ENCODE results near the gene CNTNAP2. TPM values are rescaled to one million over a fixed set of nuclear protein-coding genes. Genes with fewer than 3 reads are reported as not detected.

Gene CNTNAP2
- total RNA-seq, 1 experiment from 2014 or later, result 64.5 TPM

DNA sequence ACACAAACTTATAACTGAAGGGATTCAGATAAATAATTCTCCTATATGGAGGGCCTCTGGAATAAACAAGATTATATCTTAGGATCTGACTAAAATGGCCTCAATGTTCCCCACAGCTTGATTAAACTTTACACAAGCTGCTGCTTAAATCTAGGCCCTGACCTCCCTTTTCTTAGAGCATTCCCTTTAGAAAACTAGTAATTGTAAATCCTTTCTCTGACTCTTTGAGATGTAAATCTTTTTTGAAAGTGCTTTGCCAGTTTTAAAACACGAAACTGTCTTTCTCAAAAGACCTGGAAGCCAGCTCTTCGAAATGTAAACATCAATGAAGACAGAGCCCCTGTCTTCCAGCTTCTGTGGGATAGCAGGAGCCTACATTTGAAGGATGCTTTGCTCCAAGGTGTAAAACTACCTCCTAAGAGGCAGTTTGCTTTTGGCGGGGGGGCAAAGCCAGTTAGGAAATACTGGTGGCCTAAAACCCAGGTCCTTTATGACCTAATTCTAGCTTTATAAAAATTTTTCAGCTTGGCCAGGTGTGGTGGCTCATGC, 758.7 kb downstream of the CNTNAP2 start:
- Histone ChIP-seq H2AFZ (ENCODE audit: low read length) (no peak overlapping the region), H3T11ph (ENCODE audit: low read length) (no peak overlapping the region), H3K4me2 (ENCODE audit: insufficient read depth, insufficient read length, low read length) (no peak overlapping the region), H3K79me2 (ENCODE audit: insufficient read depth, low read length) (no peaks in the 10 kb centered on the region), H4K91ac (ENCODE audit: insufficient read length, low read depth, low read length) (no peak overlapping the region), H3K4me1 (ENCODE audit: insufficient read depth, low read length) (peaks cover 3% of the 10 kb centered on the region; the same call in 1 of the 2 replicates), H3K18ac (ENCODE audit: insufficient read length, low read depth, low read length) (no peak overlapping the region), H3K9ac (ENCODE audit: extremely low read depth, insufficient read length, low read length) (no peak overlapping the region), H3K4ac (ENCODE audit: low read depth, low read length) (no peak overlapping the region), H3K23ac (ENCODE audit: insufficient read length, low read depth, low read length) (no peak overlapping the region), H3K27me3 (ENCODE audit: insufficient read depth, low read length) (no peaks in the 10 kb centered on the region), H2BK5ac (ENCODE audit: insufficient read length, low read length) (no peak overlapping the region), H4K8ac (replicated peaks; ENCODE audit: insufficient read length, low read depth, low read length) (no peak overlapping the region), H3K56ac (ENCODE audit: insufficient read length, low read depth, low read length) (no peak overlapping the region), H3K14ac (ENCODE audit: insufficient read depth, low read length) (no peak overlapping the region), H2BK20ac (ENCODE audit: low read depth, low read length, poor library complexity, severe bottlenecking) (no peak overlapping the region), H2BK15ac (ENCODE audit: low read depth, low read length) (no peak overlapping the region), H2BK12ac (ENCODE audit: insufficient read length, low read depth, low read length) (no peak overlapping the region), H3K27ac (ENCODE audit: insufficient read length, low read depth, low read length) (no peak overlapping the region), H4K20me1 (ENCODE audit: control insufficient read depth, insufficient read depth, insufficient read length) (no peaks in the 10 kb centered on the region), H2AK5ac (ENCODE audit: insufficient read length, low read length) (no peak overlapping the region), H3K9me3 (ENCODE audit: control insufficient read depth, low read depth, low read length) (no peaks in the 10 kb centered on the region), H3K79me1 (ENCODE audit: insufficient read depth, low read depth, low read length, poor library complexity, severe bottlenecking) (no peaks in the 10 kb centered on the region), H3K23me2 (ENCODE audit: insufficient read length, low read depth, low read length, poor library complexity, severe bottlenecking) (no peaks in the 10 kb centered on the region), H2BK120ac (ENCODE audit: low read depth, low read length, poor library complexity, severe bottlenecking) (no peak overlapping the region), H4K5ac (ENCODE audit: insufficient read length, low read depth, low read length) (no peak overlapping the region)
- peaks cover 0 to 4% (median 0%) of the 10 kb centered on the region in 3 experiments; a peak in 1 of 7 replicates for H3K36me3 Mint-ChIP-seq (ENCODE audit: insufficient read depth in 1 of 3, low read depth in 3 of 3)
- no CpG with 5 or more reads among the region's 3 CpGs for WGBS (ENCODE audit: extremely low coverage, insufficient read length, low lambda C conversion rate)
- H3K4me1 Mint-ChIP-seq, result peaks cover 20 to 21% of the 10 kb centered on the region in 2 experiments
- H3K27me3 Mint-ChIP-seq (ENCODE audit: low read depth), result no peaks in the 10 kb centered on the region
- DNase-seq, result peak; percentile 28
- H3K9me3 Mint-ChIP-seq, result peaks cover 0 to 2% of the 10 kb centered on the region in 2 experiments; a peak in 1 of 5 replicates
- H3K27ac Mint-ChIP-seq, result peak overlapping the region; percentile 88 to 94 (median 89)
- TF ChIP-seq, protein P1, sequence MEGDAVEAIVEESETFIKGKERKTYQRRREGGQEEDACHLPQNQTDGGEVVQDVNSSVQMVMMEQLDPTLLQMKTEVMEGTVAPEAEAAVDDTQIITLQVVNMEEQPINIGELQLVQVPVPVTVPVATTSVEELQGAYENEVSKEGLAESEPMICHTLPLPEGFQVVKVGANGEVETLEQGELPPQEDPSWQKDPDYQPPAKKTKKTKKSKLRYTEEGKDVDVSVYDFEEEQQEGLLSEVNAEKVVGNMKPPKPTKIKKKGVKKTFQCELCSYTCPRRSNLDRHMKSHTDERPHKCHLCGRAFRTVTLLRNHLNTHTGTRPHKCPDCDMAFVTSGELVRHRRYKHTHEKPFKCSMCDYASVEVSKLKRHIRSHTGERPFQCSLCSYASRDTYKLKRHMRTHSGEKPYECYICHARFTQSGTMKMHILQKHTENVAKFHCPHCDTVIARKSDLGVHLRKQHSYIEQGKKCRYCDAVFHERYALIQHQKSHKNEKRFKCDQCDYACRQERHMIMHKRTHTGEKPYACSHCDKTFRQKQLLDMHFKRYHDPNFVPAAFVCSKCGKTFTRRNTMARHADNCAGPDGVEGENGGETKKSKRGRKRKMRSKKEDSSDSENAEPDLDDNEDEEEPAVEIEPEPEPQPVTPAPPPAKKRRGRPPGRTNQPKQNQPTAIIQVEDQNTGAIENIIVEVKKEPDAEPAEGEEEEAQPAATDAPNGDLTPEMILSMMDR (conservative IDR thresholded peaks at IDR 0.05), result no peak
- no peak overlapping the region for H3K4me3 Mint-ChIP-seq
